SK-N-SH (cell line): ENCODE data around the gene TSPAN15.
A peak's percentile ranks its signal among the peaks of the same experiment; 100 is the strongest.

Source experiments
- CTCF ChIP-seq: fragments of 200-600 bp; sonication (generic); IDR thresholded peaks from 2 replicates; pipeline ENCODE4 v1.6.1; 2017; ENCODE audit warnings: antibody characterized with exemption, mild to moderate bottlenecking, moderate library complexity
- EZH2phosphoT487 ChIP-seq: fragments of 200-600 bp; sonication (generic); IDR thresholded peaks from 2 replicates; pipeline ENCODE4 v1.6.1; 2017; ENCODE audit warnings: low read depth, mixed run types, mild to moderate bottlenecking, antibody characterized with exemption, moderate library complexity, borderline replicate concordance
- FOXM1 ChIP-seq: IDR thresholded peaks from 2 replicates; pipeline ENCODE4 v1.4.0; 2012; ENCODE audit warnings: low read depth, mild to moderate bottlenecking
- GABPA ChIP-seq: IDR thresholded peaks from 2 replicates; pipeline ENCODE4 v1.4.0; 2012; ENCODE audit warnings: low read depth, mild to moderate bottlenecking
- MAX ChIP-seq: IDR thresholded peaks from 2 replicates; pipeline ENCODE4 v1.4.0; 2012; ENCODE audit warnings: low read depth
- NFIC ChIP-seq: IDR thresholded peaks from 2 replicates; pipeline ENCODE4 v1.4.0; 2012; ENCODE audit warnings: borderline replicate concordance
- PBX3 ChIP-seq: IDR thresholded peaks from 2 replicates; pipeline ENCODE4; 2012
- RCOR1 ChIP-seq: fragments of 150-350 bp; IDR thresholded peaks from 2 replicates; pipeline ENCODE4 v1.6.1; 2017; ENCODE audit warnings: antibody characterized with exemption, low read length
- RXRA ChIP-seq: IDR thresholded peaks from 2 replicates; pipeline ENCODE4 v1.4.0; 2012; ENCODE audit warnings: low read depth, mild to moderate bottlenecking, borderline replicate concordance
- SIN3A ChIP-seq: IDR thresholded peaks from 2 replicates; pipeline ENCODE4 v1.6.1; 2012; ENCODE audit warnings: low read depth, mild to moderate bottlenecking, low read length, moderate library complexity, borderline replicate concordance
- TAF1 ChIP-seq: IDR thresholded peaks from 2 replicates; pipeline ENCODE4 v1.6.1; 2012; ENCODE audit warnings: low read depth, mild to moderate bottlenecking, low read length, moderate library complexity, borderline replicate concordance
- TEAD4 ChIP-seq: IDR thresholded peaks from 2 replicates; pipeline ENCODE4 v1.4.0; 2012; ENCODE audit warnings: mild to moderate bottlenecking, borderline replicate concordance; ENCODE audit not compliant: insufficient read depth
- USF2 ChIP-seq: fragments of 150-350 bp; IDR thresholded peaks from 2 replicates; pipeline ENCODE4 v1.6.1; 2017; ENCODE audit warnings: antibody characterized with exemption, low read length, low read depth, borderline replicate concordance

GRCh38 chr10:69451209-69451783, at the start of gene TSPAN15:
- TF ChIP-seq RXRA: no peak
- no peak for TF ChIP-seq SIN3A
- no peak for TF ChIP-seq GABPA
- no peak for TF ChIP-seq TAF1
- no peak for TF ChIP-seq USF2
- TF ChIP-seq CTCF: no peak
- no peak for TF ChIP-seq FOXM1
- no peak for TF ChIP-seq NFIC
- no peak for TF ChIP-seq TEAD4
- peak; percentile 99 for TF ChIP-seq PBX3
- TF ChIP-seq MAX: no peak
- TF ChIP-seq EZH2phosphoT487: no peak
- no peak for TF ChIP-seq RCOR1
